Body of pancreas (tissue), 4 donors: Measurements from ENCODE around the gene HADHB.

Experiments
- POLR2A ChIP-seq, 3 donors: fragments of 450-650 bp; IDR thresholded peaks; one replicate each; pipeline ENCODE4 v1.6.1; 2016; ENCODE audit warnings: antibody characterized with exemption in 3 of 3, mild to moderate bottlenecking in 2 of 3
- TF ChIP-seq, protein P1 (sequence below), 7 experiments: fragments of 450-650 bp in 4 of 7; fragments of 200-600 bp in 3 of 7; sonication (generic) in 3 of 7; IDR thresholded peaks; one replicate each; pipeline ENCODE4 v1.5.1; 2016 to 2019; ENCODE audit warnings: antibody characterized with exemption in 7 of 7

- no peak for TF ChIP-seq POLR2A (IDR thresholded peaks at IDR 0.05)
- TF ChIP-seq, protein P1, sequence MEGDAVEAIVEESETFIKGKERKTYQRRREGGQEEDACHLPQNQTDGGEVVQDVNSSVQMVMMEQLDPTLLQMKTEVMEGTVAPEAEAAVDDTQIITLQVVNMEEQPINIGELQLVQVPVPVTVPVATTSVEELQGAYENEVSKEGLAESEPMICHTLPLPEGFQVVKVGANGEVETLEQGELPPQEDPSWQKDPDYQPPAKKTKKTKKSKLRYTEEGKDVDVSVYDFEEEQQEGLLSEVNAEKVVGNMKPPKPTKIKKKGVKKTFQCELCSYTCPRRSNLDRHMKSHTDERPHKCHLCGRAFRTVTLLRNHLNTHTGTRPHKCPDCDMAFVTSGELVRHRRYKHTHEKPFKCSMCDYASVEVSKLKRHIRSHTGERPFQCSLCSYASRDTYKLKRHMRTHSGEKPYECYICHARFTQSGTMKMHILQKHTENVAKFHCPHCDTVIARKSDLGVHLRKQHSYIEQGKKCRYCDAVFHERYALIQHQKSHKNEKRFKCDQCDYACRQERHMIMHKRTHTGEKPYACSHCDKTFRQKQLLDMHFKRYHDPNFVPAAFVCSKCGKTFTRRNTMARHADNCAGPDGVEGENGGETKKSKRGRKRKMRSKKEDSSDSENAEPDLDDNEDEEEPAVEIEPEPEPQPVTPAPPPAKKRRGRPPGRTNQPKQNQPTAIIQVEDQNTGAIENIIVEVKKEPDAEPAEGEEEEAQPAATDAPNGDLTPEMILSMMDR (IDR thresholded peaks at IDR 0.05): no peak
These were observed 81.1 kb downstream of the HADHB start for GRCh38 chr2:26325851-26326250.
